Progenitor cell of endocrine pancreas (in vitro differentiated cells): ENCODE measurements around the gene PLEKHO2. TPM values are rescaled to one million over a fixed set of nuclear protein-coding genes. Genes with fewer than 3 reads are reported as not detected.

Source experiments
- DNase-seq: peaks from one replicate; pipeline ENCODE4 v3.0.0; 2021; ENCODE audit warnings: low spot score; ENCODE audit not compliant: unreplicated experiment
- H3K27ac Mint-ChIP-seq: 2 replicates; pipeline ENCODE4 v1.8.0; 2021; ENCODE audit warnings: mild to moderate bottlenecking, moderate library complexity, mixed read lengths
- H3K27me3 Mint-ChIP-seq: 2 replicates; pipeline ENCODE4 v1.8.0; 2021; ENCODE audit warnings: mixed read lengths
- H3K36me3 Mint-ChIP-seq: 2 replicates; pipeline ENCODE4 v1.8.0; 2022; ENCODE audit warnings: mixed read lengths; ENCODE audit not compliant: insufficient read depth
- H3K4me1 Mint-ChIP-seq: 2 replicates; pipeline ENCODE4 v1.8.0; 2021; ENCODE audit warnings: low read depth, mixed read lengths
- H3K4me3 Mint-ChIP-seq: 2 replicates; pipeline ENCODE4 v1.8.0; 2021; ENCODE audit warnings: low read depth, mild to moderate bottlenecking, moderate library complexity, mixed read lengths
- H3K9me3 Mint-ChIP-seq: 2 replicates; pipeline ENCODE4 v1.8.0; 2021; ENCODE audit warnings: low read depth, mixed read lengths
- CTCF ChIP-seq: fragments of 200-600 bp; sonication (generic); IDR thresholded peaks from one replicate; pipeline ENCODE4 v1.5.0; 2021; ENCODE audit warnings: antibody characterized with exemption, mild to moderate bottlenecking; ENCODE audit not compliant: unreplicated experiment
- total RNA-seq: library from RNA; stranded (reverse); gene quantifications from 2 replicates; pipeline ENCODE4 v1.2.1, GENCODE V29; 2021

The PLEKHO2 gene
- total RNA-seq, 1 donor from 2014 or later: 9.6 TPM

- H3K9me3 Mint-ChIP-seq: no peaks in the 10 kb centered on the region
- no peaks in the 10 kb centered on the region for H3K36me3 Mint-ChIP-seq
- H3K4me1 Mint-ChIP-seq: no peaks in the 10 kb centered on the region
- no peak for DNase-seq
- H3K27me3 Mint-ChIP-seq: peaks cover 3% of the 10 kb centered on the region
- no peak for TF ChIP-seq CTCF
- no peak overlapping the region for H3K27ac Mint-ChIP-seq
- no peak overlapping the region for H3K4me3 Mint-ChIP-seq
These were observed 46.6 kb downstream of the PLEKHO2 start for GRCh38 chr15:64888336-64888735.

- H3K36me3 Mint-ChIP-seq: no peaks in the 10 kb centered on the region
- TF ChIP-seq CTCF: no peak
- peaks cover 11% of the 10 kb centered on the region for H3K4me1 Mint-ChIP-seq
- no peaks in the 10 kb centered on the region for H3K27me3 Mint-ChIP-seq
- no peak overlapping the region for H3K27ac Mint-ChIP-seq
- no peaks in the 10 kb centered on the region for H3K9me3 Mint-ChIP-seq
- DNase-seq: no peak
- H3K4me3 Mint-ChIP-seq: no peak overlapping the region
These were observed 49.8 kb downstream of the PLEKHO2 start for GRCh38 chr15:64891561-64891960.

- H3K9me3 Mint-ChIP-seq: no peaks in the 10 kb centered on the region
- peaks cover 11% of the 10 kb centered on the region for H3K4me1 Mint-ChIP-seq
- H3K4me3 Mint-ChIP-seq: no peak overlapping the region
- no peaks in the 10 kb centered on the region for H3K36me3 Mint-ChIP-seq
- TF ChIP-seq CTCF: no peak
- peaks cover 2% of the 10 kb centered on the region for H3K27me3 Mint-ChIP-seq
- H3K27ac Mint-ChIP-seq: no peak overlapping the region
- DNase-seq: no peak
These were observed 51.2 kb downstream of the PLEKHO2 start for GRCh38 chr15:64892847-64893403.

- Mint-ChIP-seq H3K4me1 (peaks cover 11% of the 10 kb centered on the region), H3K36me3 (no peaks in the 10 kb centered on the region), H3K27ac (peak overlapping the region; percentile 99), H3K9me3 (no peaks in the 10 kb centered on the region), H3K27me3 (peaks cover 6% of the 10 kb centered on the region), H3K4me3 (peak overlapping the region; percentile 85)
- DNase-seq: peak; percentile 91
- no peak for TF ChIP-seq CTCF
These were observed 52.0 kb downstream of the PLEKHO2 start for GRCh38 chr15:64893481-64894394.

- no peaks in the 10 kb centered on the region for H3K9me3 Mint-ChIP-seq
- peak; percentile 29 for DNase-seq
- TF ChIP-seq CTCF: no peak
- no peaks in the 10 kb centered on the region for H3K36me3 Mint-ChIP-seq
- H3K4me3 Mint-ChIP-seq: peak overlapping the region; percentile 85
- peaks cover 6% of the 10 kb centered on the region for H3K27me3 Mint-ChIP-seq
- H3K27ac Mint-ChIP-seq: peak overlapping the region; percentile 99
- peaks cover 11% of the 10 kb centered on the region for H3K4me1 Mint-ChIP-seq
These were observed 52.8 kb downstream of the PLEKHO2 start for GRCh38 chr15:64894395-64895056.
